Stimulated activated CD8-positive, alpha-beta memory T cell treated with anti-CD3 and anti-CD28 coated beads, Interleukin-15, amount 100 ng/mL, for 48 hours (primary cell): ENCODE results near the gene PDE9A.
"Not testable (repeated sequence)": the region's sequence is repeated elsewhere in the genome, so short reads cannot be mapped to it uniquely, and the experiment has no call there.

Experiments used
- DNase-seq, 2 donors: peaks; one replicate each; pipeline ENCODE4 v3.0.0-alpha.2; 2020; ENCODE audit warnings: low read depth in 2 of 2

The PDE9A gene

GRCh38 chr21:42705346-42705745 is 51.9 kb downstream of the PDE9A start:
- no peak for DNase-seq

- DNase-seq = no peak
Measured at GRCh38 chr21:42705746-42706374, 52.4 kb downstream of the PDE9A start.

GRCh38 chr21:42706765-42707164 is 53.3 kb downstream of the PDE9A start:
- no peak for DNase-seq

- no peak for DNase-seq
Measured at GRCh38 chr21:42707207-42707830, 53.9 kb downstream of the PDE9A start.

GRCh38 chr21:42708107-42708506 is 54.7 kb downstream of the PDE9A start:
- DNase-seq = no peak

- not testable (repeated sequence) for DNase-seq
Measured at GRCh38 chr21:42708916-42709315, 55.5 kb downstream of the PDE9A start.

- no peak for DNase-seq
Measured at GRCh38 chr21:42711667-42712066, 58.2 kb downstream of the PDE9A start.

GRCh38 chr21:42715427-42715826 is 62.0 kb downstream of the PDE9A start:
- not testable (repeated sequence) for DNase-seq

- no peak for DNase-seq
Measured at GRCh38 chr21:42716074-42716473, 62.7 kb downstream of the PDE9A start.

- DNase-seq = not testable (repeated sequence)
Measured at GRCh38 chr21:42720484-42720883, 67.1 kb downstream of the PDE9A start.

GRCh38 chr21:42721341-42721824 is 68.0 kb downstream of the PDE9A start:
- DNase-seq = no peak

GRCh38 chr21:42722153-42722552 is 68.7 kb downstream of the PDE9A start:
- DNase-seq = no peak

- no peak for DNase-seq
Measured at GRCh38 chr21:42722808-42723473, 69.5 kb downstream of the PDE9A start.

GRCh38 chr21:42724226-42724920 is 71.0 kb downstream of the PDE9A start:
- no peak for DNase-seq

GRCh38 chr21:42725416-42725930 is 72.1 kb downstream of the PDE9A start:
- no peak for DNase-seq

GRCh38 chr21:42731264-42732032 is 78.0 kb downstream of the PDE9A start:
- no peak for DNase-seq

GRCh38 chr21:42732033-42732410 is 78.6 kb downstream of the PDE9A start:
- DNase-seq = no peak

GRCh38 chr21:42733037-42733627 is 79.7 kb downstream of the PDE9A start:
- no peak for DNase-seq

- no peak for DNase-seq
Measured at GRCh38 chr21:42733874-42734273, 80.5 kb downstream of the PDE9A start.

- no peak for DNase-seq
Measured at GRCh38 chr21:42734323-42734971, 81.0 kb downstream of the PDE9A start.
